Activated T-cell treated with anti-CD3 and anti-CD28 coated beads for 1 hour (primary cell): ENCODE data around the gene STRA8.

Experiments
- DNase-seq: peaks from one replicate; pipeline ENCODE4 v3.0.0-alpha.2; 2020; ENCODE audit warnings: low read depth

STRA8 gene

DNA sequence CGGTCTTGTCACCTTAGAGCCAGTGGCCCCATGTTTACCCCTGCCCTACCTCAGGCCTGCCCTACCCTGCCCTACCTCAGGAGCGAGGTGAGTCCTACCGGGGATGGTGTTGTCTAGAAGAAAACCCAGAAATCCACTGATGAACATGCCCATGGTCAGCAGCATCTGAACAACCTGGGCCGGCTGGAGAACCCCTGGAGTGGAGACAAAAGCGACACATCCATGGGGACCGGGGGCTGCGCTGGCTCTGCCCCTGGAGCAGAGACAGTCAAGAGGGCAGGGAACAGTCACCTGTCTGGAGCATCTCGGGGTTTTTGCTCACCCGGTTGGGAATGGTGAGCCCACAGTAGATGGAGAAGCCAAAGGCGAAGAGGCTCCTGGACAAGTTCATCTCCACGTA lies 36.3 kb downstream of the STRA8 start:
- no peak for DNase-seq

- DNase-seq = no peak
Observed at GRCh38 chr7:135270577-135271254, 37.1 kb downstream of the STRA8 start.

DNA sequence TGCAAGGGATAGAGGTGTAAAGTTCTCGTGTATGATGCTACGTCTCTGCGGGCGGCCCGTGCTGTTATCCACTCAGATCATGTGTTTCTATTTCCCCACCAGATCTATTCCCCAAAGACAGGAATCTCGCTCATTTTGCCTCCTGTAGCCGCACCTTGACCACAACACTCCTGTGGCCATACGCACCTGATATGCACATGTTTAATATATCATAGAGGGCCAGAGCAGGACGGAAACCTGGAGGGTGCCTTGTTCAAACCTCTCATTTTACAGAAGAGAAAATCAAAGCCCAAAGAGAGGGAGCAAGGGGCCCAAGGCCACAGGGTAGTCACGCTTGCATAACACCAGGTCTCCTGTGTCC lies 37.6 kb downstream of the STRA8 start:
- DNase-seq = no peak

DNA sequence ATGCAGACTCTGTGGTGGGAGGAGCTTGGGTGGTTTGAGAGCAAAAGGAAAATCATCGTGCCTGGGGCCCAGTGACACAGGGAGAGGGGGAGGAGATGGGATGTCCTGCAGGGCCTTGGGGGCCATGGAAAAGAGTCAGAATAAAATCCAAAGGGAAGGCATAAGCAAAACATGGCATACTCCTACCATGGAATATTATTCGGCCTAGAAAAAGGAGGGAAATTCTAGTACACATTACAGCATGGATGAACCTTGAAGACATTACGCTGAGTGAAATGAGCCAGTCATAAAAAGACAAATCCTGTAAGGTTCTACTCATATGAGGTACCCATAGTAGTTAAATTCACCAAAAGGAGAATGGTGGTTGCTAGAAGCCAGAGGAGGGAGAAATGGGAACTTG lies 38.7 kb downstream of the STRA8 start:
- no peak for DNase-seq

DNA sequence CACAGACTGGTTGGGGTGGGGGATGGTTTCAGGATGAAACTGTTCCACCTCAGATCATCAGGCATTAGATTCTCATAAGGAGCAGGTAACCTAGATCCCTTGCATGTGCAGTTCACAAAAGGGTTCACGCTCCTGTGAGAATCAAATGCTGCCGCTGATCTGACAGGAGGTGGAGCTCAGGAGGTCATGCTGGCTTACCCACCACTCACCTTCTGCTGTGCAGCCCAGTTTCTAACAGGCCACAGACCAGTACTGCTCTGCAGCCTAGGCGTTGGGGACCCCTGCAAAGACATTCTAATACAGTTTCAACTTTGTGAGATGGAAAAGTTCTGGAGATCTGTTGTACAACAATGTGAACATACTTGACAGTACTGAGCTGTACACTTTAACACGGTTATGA lies 39.9 kb downstream of the STRA8 start:
- no peak for DNase-seq

GRCh38 chr7:135274495-135275268 lies 41.0 kb downstream of the STRA8 start:
- peak; percentile 62 for DNase-seq

DNA sequence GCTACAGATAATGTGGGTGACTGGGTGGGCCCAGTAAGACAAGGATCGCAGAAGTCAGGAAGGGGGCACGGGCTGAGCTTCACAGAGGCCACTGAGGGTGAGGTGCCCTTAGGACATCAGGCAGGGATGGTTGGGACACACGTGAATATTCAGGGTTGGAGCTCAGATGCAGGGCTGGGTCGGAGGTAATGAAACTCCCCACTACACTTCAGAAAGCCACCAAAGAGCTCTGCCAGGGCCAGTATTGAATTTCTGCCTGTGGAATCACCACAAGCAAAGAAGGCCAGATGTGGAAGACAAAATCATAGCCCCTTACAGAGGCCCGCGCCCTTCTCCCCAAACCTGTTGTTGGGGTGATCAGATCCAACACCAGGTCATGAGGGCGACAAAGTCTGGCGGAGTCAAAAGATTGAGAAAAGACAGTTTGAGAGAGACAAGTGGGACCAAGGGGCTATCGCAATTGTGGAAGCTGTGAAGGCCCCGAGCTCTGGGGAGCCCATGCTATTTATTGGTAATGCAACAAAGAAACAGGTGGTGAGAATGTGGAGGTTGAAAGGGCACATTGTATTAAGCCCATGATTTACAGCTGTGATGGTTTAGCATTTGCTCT lies 42.4 kb downstream of the STRA8 start:
- DNase-seq = no peak

DNA sequence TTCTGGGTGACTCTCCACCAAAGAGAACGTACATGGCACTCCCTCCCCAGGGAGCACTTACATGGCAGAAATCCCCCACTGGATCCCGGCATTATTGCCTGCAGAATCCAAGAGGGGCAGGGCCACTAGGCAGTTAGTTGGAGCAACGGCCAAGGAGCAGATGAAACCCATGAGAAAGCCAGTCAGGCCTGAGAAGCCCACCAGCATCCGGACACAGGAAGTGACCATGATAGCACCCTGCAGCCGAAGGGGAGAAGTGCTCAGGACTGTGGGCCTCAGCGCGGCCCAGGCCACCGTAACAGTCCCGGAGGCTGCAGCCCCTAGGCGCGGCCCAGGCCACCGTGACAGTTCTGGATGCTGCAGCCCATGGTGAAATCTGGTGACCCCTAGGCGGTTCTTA lies 43.5 kb downstream of the STRA8 start:
- no peak for DNase-seq

DNA sequence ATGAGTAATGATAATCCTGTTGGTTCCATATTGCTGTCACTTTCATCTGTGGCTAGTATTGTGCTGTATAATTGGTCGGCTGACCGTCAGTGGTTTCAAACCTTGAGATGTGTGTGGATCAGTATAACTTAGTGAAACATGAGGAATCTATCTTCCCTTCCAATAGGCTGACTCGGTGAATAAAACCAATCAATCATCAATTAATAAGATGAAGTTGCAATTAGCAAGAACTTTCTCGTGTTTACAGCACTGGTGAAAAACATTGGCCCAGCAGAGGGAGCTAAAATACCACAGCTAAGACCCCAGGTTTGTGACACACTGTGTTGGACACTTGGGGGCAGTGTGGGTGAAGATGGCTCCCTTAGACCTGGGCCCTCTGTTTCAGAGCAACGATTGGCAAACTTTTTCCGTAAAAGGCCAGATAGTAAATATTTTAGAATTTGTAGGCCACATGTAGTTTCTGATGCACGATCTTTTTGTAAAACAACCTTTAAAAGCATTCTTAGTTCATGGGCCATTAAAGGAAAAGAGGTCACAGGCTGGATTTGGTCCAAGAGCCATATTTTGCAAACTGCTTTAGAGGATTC lies 47.8 kb downstream of the STRA8 start:
- DNase-seq = peak; percentile 61

DNA sequence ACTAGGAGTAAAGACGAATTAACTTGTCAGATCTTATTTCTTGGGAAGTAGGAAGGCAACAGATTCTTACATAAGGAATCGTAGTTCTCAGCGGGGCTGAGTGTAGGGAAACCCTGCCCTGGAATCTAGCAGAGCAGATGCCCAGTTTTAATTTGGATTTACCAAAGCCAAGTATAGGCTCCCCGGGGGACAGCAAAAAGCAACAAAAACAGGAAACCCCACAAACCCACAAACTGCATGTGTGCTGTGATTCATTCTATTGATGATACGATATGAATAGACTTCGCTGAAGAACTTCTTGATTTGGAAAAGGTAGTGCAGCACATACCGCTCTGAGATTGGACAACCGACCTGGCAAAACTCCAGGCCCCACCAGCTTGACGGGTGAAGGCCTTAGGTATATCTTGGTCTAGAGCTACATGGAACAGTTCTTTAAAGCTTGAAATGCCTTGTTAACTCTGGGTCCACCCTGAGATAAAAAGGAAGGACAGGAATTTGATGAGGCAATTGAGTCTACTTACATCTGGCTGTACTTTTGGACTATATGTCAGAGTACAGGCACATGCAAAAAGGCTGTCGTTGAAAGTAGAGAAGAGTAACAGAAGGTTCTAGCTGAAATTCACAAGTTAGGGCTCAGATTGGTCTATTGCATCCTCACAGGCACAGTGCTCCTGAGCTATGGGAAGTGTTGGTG lies 49.1 kb downstream of the STRA8 start:
- no peak for DNase-seq

DNA sequence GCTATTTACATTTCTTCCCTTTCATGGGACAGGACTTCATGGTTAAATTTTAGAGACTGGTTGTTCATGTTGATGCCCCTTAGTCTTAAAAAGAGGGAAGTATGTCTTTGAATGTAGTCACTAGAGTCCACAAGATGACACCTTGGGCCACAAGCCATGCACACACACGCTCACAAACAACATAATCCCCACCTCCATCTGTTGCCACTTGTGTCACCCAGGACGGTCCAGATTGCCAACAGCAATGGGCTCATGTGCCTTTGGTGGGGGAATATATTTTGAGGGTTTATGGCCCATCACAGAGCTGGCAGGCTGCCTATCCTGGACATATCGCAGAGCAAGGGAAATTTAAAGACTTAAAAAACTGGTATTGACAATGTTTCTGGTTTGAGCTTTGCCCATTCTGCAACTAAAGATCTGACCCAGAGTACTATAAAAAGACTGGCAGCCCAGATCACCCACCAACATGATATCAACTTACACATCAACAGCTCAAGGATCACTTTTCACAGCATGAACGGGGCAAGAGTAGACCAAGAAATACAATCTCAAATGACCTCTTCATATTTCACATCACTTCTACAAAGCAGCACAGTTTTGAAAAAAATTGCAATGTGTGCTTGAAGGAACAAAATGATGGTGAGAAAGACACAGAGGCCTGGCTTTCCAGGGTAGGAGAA lies 50.5 kb downstream of the STRA8 start:
- DNase-seq = no peak

DNA sequence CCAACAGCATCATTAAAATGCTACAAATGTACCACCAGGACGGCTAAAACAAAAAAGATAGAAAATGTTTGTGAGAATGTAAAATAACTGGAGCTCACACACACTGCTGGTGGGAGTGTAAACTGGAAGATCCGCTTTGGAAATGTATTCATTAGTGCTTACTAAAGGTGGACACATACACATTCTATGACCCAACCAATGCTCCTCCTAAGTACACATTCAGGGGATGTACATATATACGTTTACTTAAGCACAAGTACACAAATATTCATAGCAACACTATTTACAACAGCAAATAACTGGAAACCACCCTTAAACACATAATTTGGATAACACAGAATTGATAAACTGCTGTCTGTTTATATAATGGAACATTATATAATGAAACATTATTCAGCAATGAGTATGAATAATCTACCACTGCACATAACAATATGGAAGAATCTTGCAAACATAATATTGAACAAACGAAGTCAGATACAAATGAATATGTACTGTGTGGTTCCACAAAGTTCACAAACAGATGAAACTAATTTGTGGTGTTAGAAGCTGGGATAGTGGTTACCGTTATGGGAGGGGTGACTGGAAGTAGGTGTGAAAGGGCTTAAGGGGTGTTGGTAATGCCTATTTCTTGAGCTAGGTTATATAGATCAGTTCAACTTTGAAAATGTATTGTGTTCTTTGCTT lies 52.1 kb downstream of the STRA8 start:
- no peak for DNase-seq

DNA sequence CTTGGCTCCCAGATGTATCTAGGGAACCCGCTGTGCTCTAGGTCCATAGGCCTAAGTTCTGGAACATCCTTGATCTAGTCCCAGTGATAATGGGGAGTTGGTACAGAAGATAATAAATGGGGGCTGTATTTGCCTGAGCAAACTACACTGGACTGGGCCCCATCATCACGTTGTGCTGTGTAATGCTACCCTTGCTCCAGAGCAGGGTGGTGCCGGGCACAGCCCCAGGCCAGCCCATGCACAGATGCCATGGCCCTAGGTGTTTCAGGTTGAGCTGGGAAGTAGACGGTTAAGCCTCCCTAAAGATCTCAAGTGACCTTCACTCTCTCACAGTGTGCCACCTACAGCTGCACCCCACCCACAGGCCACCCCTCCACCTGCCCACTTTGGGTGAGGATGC lies 53.2 kb downstream of the STRA8 start:
- DNase-seq = no peak

DNA sequence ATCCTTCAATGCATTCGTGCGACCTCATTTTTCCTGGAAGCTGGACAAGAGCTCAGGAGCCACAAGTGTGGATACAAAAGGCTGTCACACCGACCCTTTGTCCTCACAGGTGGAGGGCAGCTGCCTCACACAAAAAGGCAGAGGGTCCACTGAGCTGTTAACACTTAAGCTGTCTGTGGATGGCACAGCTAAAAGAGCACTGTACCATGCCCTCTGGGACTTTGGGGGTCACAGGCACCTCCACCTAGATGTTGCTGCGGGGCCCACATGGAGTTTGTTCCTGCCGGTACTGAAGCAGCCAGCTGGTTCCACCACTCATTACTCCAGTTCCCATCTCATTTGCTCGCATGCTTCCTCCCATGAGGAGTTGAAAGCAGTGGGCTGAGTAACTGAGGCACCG lies 57.0 kb downstream of the STRA8 start:
- DNase-seq = no peak

DNA sequence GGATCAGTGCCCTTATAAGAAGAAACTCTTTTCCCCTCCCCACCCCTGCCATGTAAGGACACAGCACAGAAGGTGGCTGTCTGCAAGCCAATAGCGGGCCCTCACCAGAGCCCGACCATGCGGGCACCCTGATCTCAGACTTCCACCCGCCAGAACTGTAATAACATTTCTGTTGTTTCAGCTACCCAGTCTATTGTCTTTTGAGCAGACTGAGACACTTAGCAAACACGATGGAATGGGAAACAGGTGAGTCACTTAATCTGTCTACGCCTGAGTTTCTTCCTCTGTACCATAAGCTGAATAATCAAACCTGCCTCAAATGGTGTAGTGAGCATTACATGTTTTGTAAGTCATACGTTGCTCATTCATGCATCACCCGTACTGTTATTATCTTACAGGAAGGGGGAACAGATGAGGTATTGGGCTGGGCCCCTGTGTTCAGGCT lies 58.2 kb downstream of the STRA8 start:
- DNase-seq = no peak

DNA sequence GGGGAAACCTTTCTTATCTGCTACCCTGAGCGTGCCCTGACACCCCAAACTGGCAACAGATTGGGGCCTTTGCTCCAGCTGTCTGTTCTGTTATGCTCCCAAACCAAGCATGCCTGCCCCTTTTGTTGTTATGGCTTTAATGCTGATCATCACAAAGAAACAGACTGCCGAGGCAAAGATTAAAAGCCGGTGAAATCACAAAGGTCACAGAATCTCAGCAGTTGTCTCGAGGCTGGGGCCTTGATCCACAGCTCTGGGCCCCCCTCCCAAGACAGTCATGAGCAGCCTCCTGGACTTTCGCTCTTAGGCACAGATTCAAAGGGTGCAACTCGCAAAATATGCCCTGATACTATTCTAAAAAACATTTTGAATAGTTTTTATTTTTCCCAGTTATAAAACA lies 65.6 kb downstream of the STRA8 start:
- DNase-seq = no peak

- DNase-seq = no peak
Observed at GRCh38 chr7:135300913-135301765, 67.5 kb downstream of the STRA8 start.
